VCaP (cell line): Measurements from ENCODE around the gene DYNLT5.
"Not testable (repeated sequence)": the region's sequence is repeated elsewhere in the genome, so short reads cannot be mapped to it uniquely, and the experiment has no call there.

ENCODE experiments used
- H3K27ac ChIP-seq: fragments of 450-650 bp; 2 replicates; pipeline ENCODE4 v1.5.1; 2017
- CTCF ChIP-seq: fragments of 450-650 bp; conservative IDR thresholded peaks from 2 replicates; pipeline ENCODE4 v1.5.1; 2017; ENCODE audit warnings: mild to moderate bottlenecking, moderate library complexity

Gene DYNLT5

GRCh38 chr1:66777831-66778230 is 25.6 kb downstream of the DYNLT5 start:
- no peak for TF ChIP-seq CTCF
- H3K27ac ChIP-seq, result no peak overlapping the region; the same call in 1 of the 2 replicates

- no peak for TF ChIP-seq CTCF
- no peak overlapping the region; the same call in 1 of the 2 replicates for H3K27ac ChIP-seq
Observed at GRCh38 chr1:66778266-66778665, 26.0 kb downstream of the DYNLT5 start.

GRCh38 chr1:66778969-66779368 is 26.7 kb downstream of the DYNLT5 start:
- no peak overlapping the region for H3K27ac ChIP-seq
- no peak for TF ChIP-seq CTCF

GRCh38 chr1:66779475-66780078 is 27.3 kb downstream of the DYNLT5 start:
- no peak for TF ChIP-seq CTCF
- no peak overlapping the region for H3K27ac ChIP-seq

- not testable (repeated sequence) for H3K27ac ChIP-seq
Observed at GRCh38 chr1:66785800-66786199, 33.5 kb downstream of the DYNLT5 start.

- H3K27ac ChIP-seq, result no peak overlapping the region
- TF ChIP-seq CTCF, result no peak
Observed at GRCh38 chr1:66787641-66788040, 35.4 kb downstream of the DYNLT5 start.

GRCh38 chr1:66788231-66788939 is 36.1 kb downstream of the DYNLT5 start:
- H3K27ac ChIP-seq, result no peak overlapping the region
- no peak for TF ChIP-seq CTCF
